H9 (cell line): ENCODE measurements around the gene GPC4. TPM values are rescaled to one million over a fixed set of nuclear protein-coding genes. Genes with fewer than 3 reads are reported as not detected.
A peak's percentile ranks its signal among the peaks of the same experiment; 100 is the strongest.

Source experiments
- DNase-seq: peaks from one replicate; pipeline ENCODE4 v3.0.0-alpha.2; 2017
- H2AFZ ChIP-seq: one replicate; pipeline ENCODE4 v1.6.1; 2013; ENCODE audit warnings: mild to moderate bottlenecking, low read length, control low read depth, moderate library complexity
- H2AK5ac ChIP-seq: 2 replicates; pipeline ENCODE4 v1.6.1; 2013; ENCODE audit warnings: low read length, control low read depth, mixed read lengths; ENCODE audit not compliant: insufficient read length
- H2BK120ac ChIP-seq: one replicate; pipeline ENCODE4 v1.6.1; 2013; ENCODE audit warnings: low read depth, mild to moderate bottlenecking, low read length, control low read depth, inconsistent platforms; ENCODE audit not compliant: poor library complexity, severe bottlenecking
- H2BK12ac ChIP-seq: 2 replicates; pipeline ENCODE4 v1.6.1; 2013; ENCODE audit warnings: low read length, control low read depth, mixed read lengths, low read depth; ENCODE audit not compliant: insufficient read length
- H2BK15ac ChIP-seq: 2 replicates; pipeline ENCODE4 v1.6.1; 2013; ENCODE audit warnings: low read depth, low read length, control low read depth
- H2BK20ac ChIP-seq: one replicate; pipeline ENCODE4 v1.6.1; 2013; ENCODE audit warnings: low read depth, mild to moderate bottlenecking, low read length, control low read depth, inconsistent platforms; ENCODE audit not compliant: poor library complexity, severe bottlenecking
- H2BK5ac ChIP-seq: 2 replicates; pipeline ENCODE4 v1.6.1; 2013; ENCODE audit warnings: low read length, control low read depth, mixed read lengths; ENCODE audit not compliant: insufficient read length
- H3K14ac ChIP-seq: 2 replicates; pipeline ENCODE4 v1.6.1; 2013; ENCODE audit warnings: low read length, control low read depth; ENCODE audit not compliant: insufficient read depth
- H3K18ac ChIP-seq: 2 replicates; pipeline ENCODE4 v1.6.1; 2013; ENCODE audit warnings: low read depth, mild to moderate bottlenecking, mixed read lengths, low read length, control low read depth; ENCODE audit not compliant: insufficient read length
- H3K23ac ChIP-seq: 2 replicates; pipeline ENCODE4 v1.6.1; 2013; ENCODE audit warnings: low read length, control low read depth, mixed read lengths, low read depth; ENCODE audit not compliant: insufficient read length
- H3K23me2 ChIP-seq: 2 replicates; pipeline ENCODE4 v1.6.1; 2013; ENCODE audit warnings: low read depth, mild to moderate bottlenecking, mixed read lengths, low read length, control low read depth; ENCODE audit not compliant: insufficient read length, poor library complexity, severe bottlenecking
- H3K27ac ChIP-seq: 2 replicates; pipeline ENCODE4 v1.5.1; 2013; ENCODE audit warnings: low read length, control low read depth, mixed read lengths, low read depth; ENCODE audit not compliant: insufficient read length
- H3K27me3 ChIP-seq: 2 replicates; pipeline ENCODE4 v1.6.1; 2013; ENCODE audit warnings: low read length, control low read depth, inconsistent platforms; ENCODE audit not compliant: insufficient read depth
- H3K4ac ChIP-seq: 2 replicates; pipeline ENCODE4 v1.6.1; 2013; ENCODE audit warnings: low read depth, mild to moderate bottlenecking, control low read depth, inconsistent platforms, low read length, moderate library complexity
- H3K4me1 ChIP-seq: 2 replicates; pipeline ENCODE4 v1.6.1; 2013; ENCODE audit warnings: low read length, control low read depth, inconsistent platforms; ENCODE audit not compliant: insufficient read depth
- H3K4me2 ChIP-seq: 2 replicates; pipeline ENCODE4 v1.6.1; 2013; ENCODE audit warnings: low read length, control low read depth, mixed read lengths; ENCODE audit not compliant: insufficient read length, insufficient read depth
- H3K56ac ChIP-seq: 2 replicates; pipeline ENCODE4 v1.6.1; 2013; ENCODE audit warnings: low read depth, mild to moderate bottlenecking, mixed read lengths, low read length, control low read depth; ENCODE audit not compliant: insufficient read length
- H3K79me1 ChIP-seq: 2 replicates; pipeline ENCODE4 v1.6.1; 2013; ENCODE audit warnings: low read depth, mild to moderate bottlenecking, moderate library complexity, low read length, control low read depth, inconsistent platforms; ENCODE audit not compliant: insufficient read depth, poor library complexity, severe bottlenecking
- H3K79me2 ChIP-seq: 2 replicates; pipeline ENCODE4 v1.6.1; 2013; ENCODE audit warnings: low read length, control low read depth, inconsistent platforms; ENCODE audit not compliant: insufficient read depth
- H3K9ac ChIP-seq: 2 replicates; pipeline ENCODE4 v1.6.1; 2013; ENCODE audit warnings: low read length, control low read depth, mixed read lengths; ENCODE audit not compliant: insufficient read length; ENCODE audit errors: extremely low read depth
- H3K9me3 ChIP-seq: one replicate; pipeline ENCODE4 v1.6.1; 2013; ENCODE audit warnings: low read depth, low read length, inconsistent platforms; ENCODE audit not compliant: control insufficient read depth
- H3T11ph ChIP-seq: one replicate; pipeline ENCODE4 v1.6.1; 2013; ENCODE audit warnings: mild to moderate bottlenecking, low read length, control low read depth, inconsistent platforms
- H4K20me1 ChIP-seq: one replicate; pipeline ENCODE4 v1.6.1; 2013; ENCODE audit not compliant: control insufficient read depth, insufficient read length, insufficient read depth
- H4K5ac ChIP-seq: 2 replicates; pipeline ENCODE4 v1.6.1; 2013; ENCODE audit warnings: low read depth, mild to moderate bottlenecking, mixed read lengths, low read length, control low read depth; ENCODE audit not compliant: insufficient read length
- H4K8ac ChIP-seq: replicated peaks from 2 replicates; pipeline ENCODE4 v1.6.1; 2013; ENCODE audit warnings: low read length, control low read depth, mixed read lengths, low read depth; ENCODE audit not compliant: insufficient read length
- H4K91ac ChIP-seq: 2 replicates; pipeline ENCODE4 v1.6.1; 2013; ENCODE audit warnings: low read depth, mild to moderate bottlenecking, moderate library complexity, mixed read lengths, low read length, control low read depth; ENCODE audit not compliant: insufficient read length
- H3K27ac Mint-ChIP-seq, 3 experiments: 2 replicates in 2 of 3; 3 replicates in 1 of 3; pipeline ENCODE4 v1.8.0; 2020 to 2021; ENCODE audit warnings: mixed read lengths in 3 of 3, mild to moderate bottlenecking in 1 of 3, moderate library complexity in 1 of 3
- H3K27me3 Mint-ChIP-seq: 2 replicates; pipeline ENCODE4 v1.8.0; 2021; ENCODE audit warnings: low read depth, mild to moderate bottlenecking, moderate library complexity, mixed read lengths
- H3K36me3 Mint-ChIP-seq, 3 experiments: 2 replicates in 2 of 3; 3 replicates in 1 of 3; pipeline ENCODE4 v1.8.0; 2020 to 2021; ENCODE audit warnings: low read depth in 3 of 3, mixed read lengths in 3 of 3; ENCODE audit not compliant: insufficient read depth in 1 of 3
- H3K4me1 Mint-ChIP-seq, 2 experiments: 2 replicates each; pipeline ENCODE4 v1.8.0; 2020; ENCODE audit warnings: mixed read lengths in 2 of 2
- H3K4me3 Mint-ChIP-seq, 2 experiments: 2 replicates in 1 of 2; 3 replicates in 1 of 2; pipeline ENCODE4 v1.8.0; 2020 to 2021; ENCODE audit warnings: mild to moderate bottlenecking in 2 of 2, mixed read lengths in 2 of 2, moderate library complexity in 1 of 2
- H3K9me3 Mint-ChIP-seq, 2 experiments: 2 replicates in 1 of 2; 3 replicates in 1 of 2; pipeline ENCODE4 v1.8.0; 2020; ENCODE audit warnings: mild to moderate bottlenecking in 2 of 2, mixed read lengths in 2 of 2, moderate library complexity in 1 of 2
- WGBS: extraction: QIAGEN DNeasy Blood & Tissue Kit; methylation state at CpG from one replicate; pipeline ENCODE4 v1.1.7; 2013; ENCODE audit warnings: missing lambda C conversion rate, low lambda C conversion rate, mixed read lengths; ENCODE audit not compliant: insufficient read length; ENCODE audit errors: extremely low coverage; 5-methylcytosine and 5-hydroxymethylcytosine counted together
- total RNA-seq: library from RNA; stranded (reverse); gene quantifications from 2 replicates; pipeline ENCODE4 v1.2.1, GENCODE V29; 2021
- TF ChIP-seq, protein P1 (sequence below): fragments of 200-600 bp; sonication (generic); conservative IDR thresholded peaks from 3 replicates; pipeline ENCODE4 v1.8.0; 2021; ENCODE audit warnings: antibody characterized with exemption, mild to moderate bottlenecking

GPC4 gene
- total RNA-seq, 1 experiment from 2014 or later, result 416 TPM

GRCh38 chrX:133413218-133413925 lies 1.9 kb downstream of the GPC4 start:
- no peaks in the 10 kb centered on the region for H3K79me1 ChIP-seq
- H3K23ac ChIP-seq, result no peak overlapping the region
- H2BK12ac ChIP-seq, result no peak overlapping the region
- peaks cover 2% of the 10 kb centered on the region for H4K20me1 ChIP-seq
- peak overlapping the region; percentile 99 for H3K4me2 ChIP-seq
- H3K4me1 Mint-ChIP-seq, result peaks cover 61 to 63% of the 10 kb centered on the region in 2 experiments
- DNase-seq, result no peak
- H3K4ac ChIP-seq, result no peak overlapping the region
- H3T11ph ChIP-seq, result no peak overlapping the region
- H4K8ac ChIP-seq, result no peak overlapping the region
- H3K27ac Mint-ChIP-seq, result peak overlapping the region in 1 of 3 experiments; percentile 94; a peak in 2 of 7 replicates
- H3K4me1 ChIP-seq, result peaks cover 23% of the 10 kb centered on the region; the same call in 1 of the 2 replicates
- H4K5ac ChIP-seq, result no peak overlapping the region
- peaks cover 29% of the 10 kb centered on the region for H3K23me2 ChIP-seq
- H2BK120ac ChIP-seq, result no peak overlapping the region
- H2AK5ac ChIP-seq, result no peak overlapping the region
- peaks cover 0 to 3% of the 10 kb centered on the region in 2 experiments; a peak in 3 of 5 replicates for H3K9me3 Mint-ChIP-seq
- H3K27me3 Mint-ChIP-seq, result peaks cover 2% of the 10 kb centered on the region; the same call in 1 of the 2 replicates
- no peak overlapping the region for H2BK5ac ChIP-seq
- H3K9me3 ChIP-seq, result no peaks in the 10 kb centered on the region
- H3K18ac ChIP-seq, result no peak overlapping the region
- no peak overlapping the region for H2AFZ ChIP-seq
- H2BK15ac ChIP-seq, result no peak overlapping the region
- no peaks in the 10 kb centered on the region for H3K27me3 ChIP-seq
- H3K4me3 Mint-ChIP-seq, result peak overlapping the region; percentile 87 to 98
- H3K27ac ChIP-seq, result no peak overlapping the region
- TF ChIP-seq, protein P1, sequence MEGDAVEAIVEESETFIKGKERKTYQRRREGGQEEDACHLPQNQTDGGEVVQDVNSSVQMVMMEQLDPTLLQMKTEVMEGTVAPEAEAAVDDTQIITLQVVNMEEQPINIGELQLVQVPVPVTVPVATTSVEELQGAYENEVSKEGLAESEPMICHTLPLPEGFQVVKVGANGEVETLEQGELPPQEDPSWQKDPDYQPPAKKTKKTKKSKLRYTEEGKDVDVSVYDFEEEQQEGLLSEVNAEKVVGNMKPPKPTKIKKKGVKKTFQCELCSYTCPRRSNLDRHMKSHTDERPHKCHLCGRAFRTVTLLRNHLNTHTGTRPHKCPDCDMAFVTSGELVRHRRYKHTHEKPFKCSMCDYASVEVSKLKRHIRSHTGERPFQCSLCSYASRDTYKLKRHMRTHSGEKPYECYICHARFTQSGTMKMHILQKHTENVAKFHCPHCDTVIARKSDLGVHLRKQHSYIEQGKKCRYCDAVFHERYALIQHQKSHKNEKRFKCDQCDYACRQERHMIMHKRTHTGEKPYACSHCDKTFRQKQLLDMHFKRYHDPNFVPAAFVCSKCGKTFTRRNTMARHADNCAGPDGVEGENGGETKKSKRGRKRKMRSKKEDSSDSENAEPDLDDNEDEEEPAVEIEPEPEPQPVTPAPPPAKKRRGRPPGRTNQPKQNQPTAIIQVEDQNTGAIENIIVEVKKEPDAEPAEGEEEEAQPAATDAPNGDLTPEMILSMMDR, result no peak
- no CpG with 5 or more reads among the region's 38 CpGs for WGBS
- H3K9ac ChIP-seq, result peak overlapping the region; percentile 88
- no peak overlapping the region for H2BK20ac ChIP-seq
- peaks cover 42 to 55% (median 51%) of the 10 kb centered on the region in 3 experiments for H3K36me3 Mint-ChIP-seq
- H3K56ac ChIP-seq, result no peak overlapping the region
- peaks cover 64% of the 10 kb centered on the region for H3K79me2 ChIP-seq
- H4K91ac ChIP-seq, result no peak overlapping the region
- no peak overlapping the region for H3K14ac ChIP-seq
